Activated CD4-positive, alpha-beta T cell treated with anti-CD3 and anti-CD28 coated beads, Interleukin-2, amount 50 U/mL, for 48 hours (primary cell): Measurements from ENCODE around the gene LMCD1.

Source experiments
- DNase-seq, 2 experiments: peaks; one replicate each; pipeline ENCODE4 v3.0.0-alpha.2; 2020

Gene LMCD1

GRCh38 chr3:8506571-8507061 is 5.0 kb downstream of the LMCD1 start:
- no peak for DNase-seq

GRCh38 chr3:8507496-8507895 is 5.9 kb downstream of the LMCD1 start:
- DNase-seq, result no peak

GRCh38 chr3:8509961-8510360 is 8.3 kb downstream of the LMCD1 start:
- DNase-seq, result no peak

GRCh38 chr3:8512234-8512633 is 10.6 kb downstream of the LMCD1 start:
- DNase-seq, result no peak

GRCh38 chr3:8516047-8516661 is 14.5 kb downstream of the LMCD1 start:
- DNase-seq, result no peak

GRCh38 chr3:8516783-8517182 is 15.2 kb downstream of the LMCD1 start:
- no peak for DNase-seq

GRCh38 chr3:8517487-8517886 is 15.9 kb downstream of the LMCD1 start:
- no peak for DNase-seq

GRCh38 chr3:8518138-8518537 is 16.5 kb downstream of the LMCD1 start:
- no peak for DNase-seq

GRCh38 chr3:8519156-8519555 is 17.5 kb downstream of the LMCD1 start:
- DNase-seq, result no peak

- no peak for DNase-seq
Observed at GRCh38 chr3:8519774-8520448, 18.3 kb downstream of the LMCD1 start.

- DNase-seq, result no peak
Observed at GRCh38 chr3:8520816-8521403, 19.3 kb downstream of the LMCD1 start.

GRCh38 chr3:8523041-8523440 is 21.4 kb downstream of the LMCD1 start:
- DNase-seq, result no peak

GRCh38 chr3:8524249-8524648 is 22.6 kb downstream of the LMCD1 start:
- DNase-seq, result no peak

- DNase-seq, result no peak
Observed at GRCh38 chr3:8524656-8525399, 23.2 kb downstream of the LMCD1 start.

GRCh38 chr3:8525893-8526292 is 24.3 kb downstream of the LMCD1 start:
- DNase-seq, result no peak

- no peak for DNase-seq
Observed at GRCh38 chr3:8529181-8529637, 27.6 kb downstream of the LMCD1 start.

GRCh38 chr3:8529738-8530525 is 28.3 kb downstream of the LMCD1 start:
- DNase-seq, result no peak

GRCh38 chr3:8530581-8530980 is 29.0 kb downstream of the LMCD1 start:
- no peak for DNase-seq

GRCh38 chr3:8532251-8532871 is 30.7 kb downstream of the LMCD1 start:
- no peak for DNase-seq

- no peak for DNase-seq
Observed at GRCh38 chr3:8536096-8537056, 34.8 kb downstream of the LMCD1 start.

GRCh38 chr3:8537440-8537839 is 35.8 kb downstream of the LMCD1 start:
- no peak for DNase-seq
